ENCODE data around the gene ROR2. TPM values are rescaled to one million over a fixed set of nuclear protein-coding genes. Genes with fewer than 3 reads are reported as not detected.

ROR2 gene
- total RNA-seq, 1 experiment from 2014 or later, result 5.9 TPM

DNA sequence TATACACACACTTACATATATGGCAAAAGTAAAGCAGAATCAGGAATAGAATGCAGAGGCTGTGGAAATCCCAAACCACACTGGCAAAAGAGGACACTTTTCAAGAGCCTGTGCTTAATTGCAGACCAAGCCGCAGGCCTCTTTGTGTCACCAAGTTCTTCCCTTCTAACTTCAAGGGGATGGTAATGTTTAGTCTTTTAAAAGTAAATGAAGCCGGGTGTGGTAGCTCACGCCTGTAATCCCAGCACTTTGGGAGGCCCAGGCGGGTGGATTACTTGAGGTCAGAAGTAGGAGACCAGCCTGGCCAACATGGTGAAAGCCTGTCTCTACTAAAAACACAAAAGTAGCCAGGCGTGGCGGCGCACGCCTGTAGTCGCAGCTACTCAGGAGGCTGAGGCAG, 28.7 kb downstream of the ROR2 start:
- DNase-seq (ENCODE audit: low read depth, low spot score), result no peak
- ChIA-PET CTCF (no interaction called here), POLR2A (no interaction called here)
- Histone ChIP-seq H3K4me3 (ENCODE audit: low read depth in 2 of 2, low read length in 2 of 2) (no peak overlapping the region), H3K27me3 (ENCODE audit: control insufficient read depth, insufficient read depth, low read length) (no peaks in the 10 kb centered on the region), H3K9me3 (ENCODE audit: control insufficient read depth, insufficient read depth, low read depth, low read length) (no peaks in the 10 kb centered on the region), H3K4me1 (ENCODE audit: control insufficient read depth, insufficient read depth, low read length) (no peaks in the 10 kb centered on the region), H3K36me3 (ENCODE audit: control insufficient read depth, insufficient read depth, low read length) (no peaks in the 10 kb centered on the region), H3K27ac (ENCODE audit: low read length) (no peak overlapping the region)
- TF ChIP-seq, protein P1, sequence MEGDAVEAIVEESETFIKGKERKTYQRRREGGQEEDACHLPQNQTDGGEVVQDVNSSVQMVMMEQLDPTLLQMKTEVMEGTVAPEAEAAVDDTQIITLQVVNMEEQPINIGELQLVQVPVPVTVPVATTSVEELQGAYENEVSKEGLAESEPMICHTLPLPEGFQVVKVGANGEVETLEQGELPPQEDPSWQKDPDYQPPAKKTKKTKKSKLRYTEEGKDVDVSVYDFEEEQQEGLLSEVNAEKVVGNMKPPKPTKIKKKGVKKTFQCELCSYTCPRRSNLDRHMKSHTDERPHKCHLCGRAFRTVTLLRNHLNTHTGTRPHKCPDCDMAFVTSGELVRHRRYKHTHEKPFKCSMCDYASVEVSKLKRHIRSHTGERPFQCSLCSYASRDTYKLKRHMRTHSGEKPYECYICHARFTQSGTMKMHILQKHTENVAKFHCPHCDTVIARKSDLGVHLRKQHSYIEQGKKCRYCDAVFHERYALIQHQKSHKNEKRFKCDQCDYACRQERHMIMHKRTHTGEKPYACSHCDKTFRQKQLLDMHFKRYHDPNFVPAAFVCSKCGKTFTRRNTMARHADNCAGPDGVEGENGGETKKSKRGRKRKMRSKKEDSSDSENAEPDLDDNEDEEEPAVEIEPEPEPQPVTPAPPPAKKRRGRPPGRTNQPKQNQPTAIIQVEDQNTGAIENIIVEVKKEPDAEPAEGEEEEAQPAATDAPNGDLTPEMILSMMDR (IDR thresholded peaks at IDR 0.05), result no peak
- TF ChIP-seq POLR2AphosphoS5 (IDR thresholded peaks at IDR 0.05; ENCODE audit: low read depth, low read length), result no peak
- no peak for TF ChIP-seq TCF7L2 (IDR thresholded peaks at IDR 0.05; ENCODE audit: low read depth, low read length)
- TF ChIP-seq SIN3A (IDR thresholded peaks at IDR 0.05; ENCODE audit: borderline replicate concordance, insufficient read depth, low read depth, low read length), result no peak
- no peak for TF ChIP-seq REST (IDR thresholded peaks at IDR 0.05; ENCODE audit: insufficient read depth in 1 of 2, low read depth in 2 of 2, low read length in 1 of 2)
- BruUV-seq (replicated peaks), result no TSS peak
- in situ Hi-C loops (cut with HindIII; ENCODE audit: low pct_unique_long_range_greater_than_20kb, low sequenced_read_pairs) (no loop called here), intact Hi-C loops (cut with micrococcal nuclease; ENCODE audit: unreplicated experiment) (no loop called here)
- ATAC-seq, result no peak

DNA sequence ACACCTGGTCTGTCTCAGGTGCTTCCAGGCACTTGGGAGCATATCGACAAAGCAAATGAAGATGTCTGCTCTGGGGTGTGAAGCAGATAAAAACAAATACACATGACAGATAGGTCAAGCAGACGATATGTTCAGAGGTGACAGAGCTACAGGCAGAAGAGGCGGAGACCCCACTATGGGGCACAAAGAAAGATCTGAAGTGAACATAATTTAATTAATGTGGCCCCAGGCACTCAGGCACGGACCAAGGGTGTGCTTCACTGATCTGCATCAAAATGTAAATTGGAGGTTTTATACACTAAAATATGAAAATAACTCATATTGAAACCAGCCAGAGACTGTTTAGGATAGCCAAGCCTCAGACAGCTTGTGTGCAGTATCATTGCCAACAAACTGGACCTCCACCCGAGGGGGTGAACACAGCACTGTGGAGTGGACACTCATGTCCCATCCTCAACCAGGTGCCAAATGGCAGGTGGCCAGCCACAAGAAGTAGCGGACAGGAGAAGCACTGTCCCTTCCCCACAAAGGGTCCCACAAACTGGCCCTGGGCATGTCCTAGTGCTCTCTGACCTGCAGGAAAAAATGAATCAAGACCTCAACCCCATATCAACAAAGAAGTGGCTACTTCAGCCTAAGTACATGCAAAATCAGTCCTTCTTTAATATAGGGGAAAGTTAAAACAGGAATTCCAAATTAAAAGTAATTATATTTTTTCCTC, 29.2 kb downstream of the ROR2 start:
- DNase-seq (ENCODE audit: low read depth, low spot score) (no peak), ATAC-seq (no peak)
- Histone ChIP-seq H3K27ac (ENCODE audit: low read length) (no peak overlapping the region), H3K27me3 (ENCODE audit: control insufficient read depth, insufficient read depth, low read length) (no peaks in the 10 kb centered on the region), H3K4me3 (ENCODE audit: low read depth in 2 of 2, low read length in 2 of 2) (no peak overlapping the region), H3K9me3 (ENCODE audit: control insufficient read depth, insufficient read depth, low read depth, low read length) (no peaks in the 10 kb centered on the region), H3K36me3 (ENCODE audit: control insufficient read depth, insufficient read depth, low read length) (no peaks in the 10 kb centered on the region), H3K4me1 (ENCODE audit: control insufficient read depth, insufficient read depth, low read length) (no peaks in the 10 kb centered on the region)
- TF ChIP-seq TCF7L2 (IDR thresholded peaks at IDR 0.05; ENCODE audit: low read depth, low read length) (no peak), SIN3A (IDR thresholded peaks at IDR 0.05; ENCODE audit: borderline replicate concordance, insufficient read depth, low read depth, low read length) (no peak), REST (IDR thresholded peaks at IDR 0.05; ENCODE audit: insufficient read depth in 1 of 2, low read depth in 2 of 2, low read length in 1 of 2) (no peak), POLR2AphosphoS5 (IDR thresholded peaks at IDR 0.05; ENCODE audit: low read depth, low read length) (no peak)
- TF ChIP-seq, protein P1 (IDR thresholded peaks at IDR 0.05), result no peak
- BruUV-seq (replicated peaks), result no TSS peak
- ChIA-PET POLR2A (no interaction called here), CTCF (no interaction called here)
- intact Hi-C loops (cut with micrococcal nuclease; ENCODE audit: unreplicated experiment), result no loop called here
- in situ Hi-C loops (cut with HindIII; ENCODE audit: low pct_unique_long_range_greater_than_20kb, low sequenced_read_pairs), result no loop called here

Measured in Panc1 (cell line).